Esophagus muscularis mucosa (tissue), 3 donors: Measurements from ENCODE around the gene RNGTT.

ENCODE experiments used
- EP300 ChIP-seq: sonication (generic); formaldehyde crosslinking; IDR thresholded peaks from one replicate; pipeline ENCODE4 v1.6.1; 2017; ENCODE audit warnings: antibody characterized with exemption
- TF ChIP-seq, protein P1 (sequence below), 3 experiments: fragments of 200-600 bp in 2 of 3; fragments of 450-650 bp in 1 of 3; sonication (generic) in 2 of 3; IDR thresholded peaks; one replicate each; pipeline ENCODE4 v1.5.1; 2017 to 2019; ENCODE audit warnings: antibody characterized with exemption in 3 of 3, mild to moderate bottlenecking in 2 of 3, moderate library complexity in 1 of 3

DNA sequence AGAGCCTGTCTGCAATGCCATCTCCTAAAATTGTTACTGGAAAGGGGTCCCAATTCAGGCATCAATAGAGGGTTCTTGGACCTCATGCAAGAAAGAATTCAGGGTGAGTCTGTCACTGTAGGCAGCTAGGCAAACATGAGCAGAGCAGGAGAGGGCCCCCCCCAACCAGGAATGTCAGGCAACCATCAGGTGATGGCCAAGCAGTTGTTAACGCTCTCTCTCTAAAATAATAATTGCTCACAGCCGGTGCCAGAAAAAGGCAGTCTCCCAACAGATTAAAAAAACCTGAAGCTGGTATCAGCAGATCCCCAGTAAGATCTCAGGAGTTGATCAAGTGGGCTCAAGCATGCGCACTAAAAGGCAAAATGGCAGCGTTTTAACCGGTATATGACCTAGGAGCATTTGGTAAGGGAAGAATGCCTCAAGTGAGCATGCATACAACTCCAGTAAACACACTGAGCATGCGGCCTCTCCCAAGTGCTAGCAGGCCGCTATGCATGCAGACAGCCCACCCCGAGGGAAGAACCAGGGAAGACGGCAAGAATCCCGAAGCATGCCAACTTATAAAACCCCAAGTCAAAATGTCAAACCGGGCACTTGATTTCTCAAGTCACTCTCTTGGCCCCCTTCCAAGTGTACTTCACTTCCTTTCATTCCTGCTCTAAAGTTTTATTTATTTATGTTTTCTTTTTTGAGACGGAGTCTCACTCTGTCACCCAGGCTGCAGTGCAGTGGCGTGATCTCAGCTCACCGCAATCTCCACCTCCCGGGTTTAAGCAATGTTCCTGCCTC, 44.0 kb upstream of the RNGTT start:
- TF ChIP-seq, protein P1, sequence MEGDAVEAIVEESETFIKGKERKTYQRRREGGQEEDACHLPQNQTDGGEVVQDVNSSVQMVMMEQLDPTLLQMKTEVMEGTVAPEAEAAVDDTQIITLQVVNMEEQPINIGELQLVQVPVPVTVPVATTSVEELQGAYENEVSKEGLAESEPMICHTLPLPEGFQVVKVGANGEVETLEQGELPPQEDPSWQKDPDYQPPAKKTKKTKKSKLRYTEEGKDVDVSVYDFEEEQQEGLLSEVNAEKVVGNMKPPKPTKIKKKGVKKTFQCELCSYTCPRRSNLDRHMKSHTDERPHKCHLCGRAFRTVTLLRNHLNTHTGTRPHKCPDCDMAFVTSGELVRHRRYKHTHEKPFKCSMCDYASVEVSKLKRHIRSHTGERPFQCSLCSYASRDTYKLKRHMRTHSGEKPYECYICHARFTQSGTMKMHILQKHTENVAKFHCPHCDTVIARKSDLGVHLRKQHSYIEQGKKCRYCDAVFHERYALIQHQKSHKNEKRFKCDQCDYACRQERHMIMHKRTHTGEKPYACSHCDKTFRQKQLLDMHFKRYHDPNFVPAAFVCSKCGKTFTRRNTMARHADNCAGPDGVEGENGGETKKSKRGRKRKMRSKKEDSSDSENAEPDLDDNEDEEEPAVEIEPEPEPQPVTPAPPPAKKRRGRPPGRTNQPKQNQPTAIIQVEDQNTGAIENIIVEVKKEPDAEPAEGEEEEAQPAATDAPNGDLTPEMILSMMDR (IDR thresholded peaks at IDR 0.05), result no peak
- no peak for TF ChIP-seq EP300
